Measurements from ENCODE around the gene EBLN1.
A peak's percentile ranks its signal among the peaks of the same experiment; 100 is the strongest.

The EBLN1 gene

DNA sequence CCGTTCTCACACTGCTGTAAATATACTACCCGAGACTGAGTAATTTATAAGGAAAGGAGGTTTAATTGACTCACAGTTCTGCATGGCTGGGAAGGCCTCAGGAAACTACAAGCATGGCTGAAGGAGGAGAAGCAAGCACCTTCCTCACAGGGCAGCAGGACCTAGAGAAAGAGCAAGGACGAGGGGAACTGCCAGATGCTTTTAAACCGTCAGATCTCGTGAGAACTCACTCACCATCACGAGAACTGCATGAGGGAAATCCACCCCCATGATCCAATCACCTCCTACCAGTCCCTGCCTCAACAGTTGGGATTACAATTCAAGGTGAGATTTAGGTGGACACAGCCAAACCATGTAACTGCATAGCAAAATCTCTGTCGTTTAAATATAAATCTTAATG, at the start of gene EBLN1:
Gene EBLN1, minus strand, starts transcription at position 174 of the 400 bp plus-strand sequence. CDS start 8,032 bp downstream, outside the sequence.
- no peak for DNase-seq

DNA sequence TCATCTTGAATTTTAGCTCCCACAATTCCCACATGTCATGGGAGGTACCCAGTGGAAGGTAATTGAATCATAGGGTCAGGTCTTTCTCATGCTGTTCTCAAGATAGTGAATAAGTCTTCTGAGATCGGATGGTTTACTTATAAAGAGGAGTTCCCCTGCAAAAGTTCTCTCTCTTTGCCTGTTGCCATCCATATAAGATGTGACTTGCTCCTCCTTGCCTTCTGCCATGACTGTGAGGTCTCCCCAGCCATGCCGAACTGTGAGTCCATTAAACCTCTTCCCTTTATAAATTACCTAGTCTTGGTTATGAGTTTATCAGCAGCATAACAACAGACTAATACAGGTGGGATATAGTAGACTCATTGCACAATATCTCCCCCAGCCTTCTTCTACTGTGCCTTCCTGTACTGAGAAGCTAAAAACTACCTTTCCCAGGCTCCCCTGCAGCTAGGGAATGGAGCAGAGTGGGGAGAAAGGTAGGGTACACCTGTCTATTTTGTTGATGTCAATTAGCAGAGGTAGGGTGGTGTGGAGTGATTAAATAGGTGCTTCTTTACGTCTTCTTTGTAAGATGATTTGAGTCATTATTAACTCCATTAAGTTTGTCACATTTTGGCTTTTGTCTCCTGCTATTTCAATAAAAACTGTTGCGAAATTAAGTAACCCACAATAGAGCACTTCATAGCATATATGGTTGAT, 48.2 kb upstream of the EBLN1 start:
- DNase-seq: no peak

DNA sequence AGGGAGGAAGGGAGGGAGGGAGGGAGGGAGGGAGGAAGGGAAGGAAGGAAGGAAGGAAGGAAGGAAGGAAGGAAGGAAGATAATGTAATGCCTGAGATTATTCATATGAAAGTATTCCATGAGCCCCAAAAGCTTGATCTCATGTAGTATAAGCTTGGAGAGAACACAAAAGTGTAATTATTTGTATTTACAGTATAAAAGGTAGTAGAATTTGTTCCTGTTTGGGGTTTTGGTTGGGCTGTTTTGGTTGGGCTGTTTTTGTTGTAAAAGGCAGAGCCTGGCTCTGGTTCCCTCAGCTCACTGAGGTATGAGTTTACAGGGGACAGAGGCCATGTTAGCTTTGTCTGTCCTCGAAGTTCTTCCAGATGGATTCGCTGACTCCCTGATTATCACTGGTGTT, 45.3 kb upstream of the EBLN1 start:
- DNase-seq: no peak

DNA sequence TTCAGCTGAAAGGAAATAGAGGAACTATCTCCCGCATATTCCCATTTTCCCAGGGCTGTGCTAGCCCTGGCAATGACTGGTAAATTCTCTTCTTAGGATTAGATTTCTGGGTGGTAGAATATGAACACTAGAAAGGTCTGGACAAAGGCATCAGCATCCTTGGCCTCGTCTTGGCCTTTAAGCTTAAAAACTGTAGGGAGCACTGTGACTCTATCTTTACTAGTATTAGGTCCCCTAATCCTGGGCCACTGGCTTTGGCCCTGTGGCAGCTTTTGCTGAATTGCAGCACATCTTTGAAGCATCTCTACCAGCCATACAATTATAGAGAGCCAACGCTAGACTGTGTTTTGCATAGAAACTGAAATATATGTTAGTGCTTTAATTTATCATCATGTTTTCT, 41.5 kb upstream of the EBLN1 start:
- no peak for DNase-seq

DNA sequence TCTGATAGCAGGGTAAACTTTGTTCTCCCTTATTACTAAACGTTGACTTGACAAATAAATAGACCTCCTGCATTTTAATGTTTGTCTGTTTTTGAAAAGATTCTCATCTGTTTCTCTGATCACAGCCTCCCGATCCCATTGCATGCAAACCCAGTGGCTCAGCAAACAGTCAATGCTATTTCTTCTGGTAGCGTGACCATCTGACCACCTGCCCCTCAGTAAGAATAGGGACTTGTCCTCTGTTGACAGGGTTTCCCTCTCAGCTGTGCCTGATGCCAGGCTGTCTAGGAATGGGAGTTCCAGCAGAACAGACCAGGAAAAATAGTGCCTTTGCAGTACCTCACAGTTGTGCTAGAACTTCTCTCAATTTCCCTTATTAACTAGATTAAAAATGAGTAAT, 40.7 kb upstream of the EBLN1 start:
- no peak for DNase-seq

DNA sequence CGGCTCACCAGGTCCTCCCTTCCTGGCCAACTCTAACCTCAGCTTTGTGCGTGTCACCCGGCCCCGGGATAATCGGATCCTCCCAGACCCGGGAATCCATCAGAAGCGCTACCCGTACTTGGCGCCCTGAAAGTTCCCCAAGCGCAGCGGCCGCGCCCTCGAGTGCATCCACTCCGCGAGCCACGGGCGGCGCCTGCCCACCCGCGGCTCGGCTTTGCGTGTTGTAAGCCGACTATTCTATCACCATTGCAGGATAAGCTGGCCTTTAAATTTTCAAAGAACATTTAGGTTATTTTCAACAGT, 35.7 kb upstream of the EBLN1 start:
- DNase-seq: no peak

DNA sequence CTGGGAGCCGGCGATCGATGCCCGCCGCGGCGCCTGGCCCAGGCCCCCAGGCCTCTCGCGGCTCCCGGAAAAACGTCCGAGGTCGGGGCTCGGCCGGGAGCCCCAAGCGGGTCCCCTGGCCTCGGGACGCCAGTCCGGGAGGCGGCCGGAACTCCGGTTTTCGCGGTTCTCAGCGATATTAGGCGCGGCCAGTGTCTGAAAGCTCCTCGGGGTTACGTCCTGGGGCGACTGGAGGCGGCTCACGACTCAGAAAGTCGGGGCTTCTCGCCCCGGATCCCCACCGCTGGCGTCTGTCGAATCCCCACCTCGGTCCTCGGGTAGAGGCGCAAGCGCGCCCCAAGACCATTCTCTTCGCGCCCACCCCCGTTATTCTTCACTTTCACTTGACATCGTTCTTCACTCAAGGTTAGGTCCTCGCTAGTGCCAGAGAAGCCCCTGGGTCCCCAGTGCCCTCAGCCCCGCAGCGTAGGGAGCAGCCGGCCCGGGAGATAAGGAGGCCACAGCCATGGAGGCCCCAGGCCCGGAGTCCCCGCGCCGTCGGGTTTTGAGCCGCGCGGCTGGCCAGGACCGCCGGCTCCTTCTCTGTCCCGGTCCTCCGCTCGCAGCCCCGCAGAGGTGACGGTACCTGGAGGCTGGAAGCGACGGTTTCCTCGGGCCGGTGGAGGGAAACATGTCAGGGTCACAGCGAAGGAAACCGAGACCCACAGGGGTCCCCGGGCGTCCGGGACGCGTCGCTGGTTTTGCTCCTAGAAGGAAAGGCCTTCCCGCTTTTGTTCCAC, 35.2 kb upstream of the EBLN1 start:
- DNase-seq: no peak

DNA sequence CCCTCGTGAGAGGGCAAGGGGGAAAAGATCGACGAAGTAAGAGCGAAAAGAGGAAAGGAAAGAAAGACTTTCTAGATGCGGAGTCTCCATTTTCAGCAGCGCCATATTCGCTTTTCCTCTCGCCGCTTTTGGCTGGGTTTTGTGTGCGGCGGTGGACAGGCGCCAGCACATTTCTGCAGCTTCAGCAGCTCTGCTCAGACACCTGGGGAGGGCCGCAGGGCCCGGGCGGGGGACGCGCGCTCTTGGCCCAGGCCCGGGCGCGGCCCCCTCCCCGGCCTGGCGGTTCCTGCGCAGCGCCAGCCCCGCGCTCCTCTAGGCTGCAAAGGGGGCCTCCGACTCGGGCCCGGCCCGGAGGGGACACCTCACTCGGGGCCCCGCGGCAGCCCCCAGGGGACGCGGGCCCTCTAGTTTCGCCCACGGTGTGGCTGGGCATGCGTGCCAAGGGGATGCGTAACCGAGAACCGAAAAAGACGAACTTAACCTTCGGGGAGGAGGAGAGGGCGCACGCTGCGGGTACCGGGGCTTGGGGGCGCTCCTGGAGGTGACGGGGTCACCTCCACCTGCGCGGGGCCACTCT, 34.5 kb upstream of the EBLN1 start:
- DNase-seq: no peak

DNA sequence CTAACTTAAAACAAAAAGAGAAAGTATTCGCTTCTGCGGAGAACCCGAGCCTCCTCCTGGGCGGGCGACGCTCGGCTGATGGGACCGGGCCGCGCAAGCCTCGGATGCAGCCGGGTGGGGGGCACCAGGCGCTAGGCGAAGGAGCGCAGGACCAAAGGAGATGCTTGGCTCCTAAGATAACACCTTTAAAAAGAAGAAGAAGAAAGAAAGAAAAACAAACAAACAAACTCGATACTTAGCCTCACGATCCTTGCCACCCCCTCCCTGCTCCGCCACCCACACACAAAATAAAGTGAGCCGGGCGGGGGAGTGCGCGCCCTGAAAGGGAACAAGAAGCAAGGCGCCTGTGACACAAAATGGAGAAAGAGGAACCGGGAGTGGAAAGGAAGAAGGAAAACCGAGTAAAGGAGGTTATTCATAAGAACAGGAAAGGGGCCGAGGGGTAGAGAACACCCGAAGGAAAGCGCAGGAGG, 34.0 kb upstream of the EBLN1 start:
- DNase-seq: no peak

DNA sequence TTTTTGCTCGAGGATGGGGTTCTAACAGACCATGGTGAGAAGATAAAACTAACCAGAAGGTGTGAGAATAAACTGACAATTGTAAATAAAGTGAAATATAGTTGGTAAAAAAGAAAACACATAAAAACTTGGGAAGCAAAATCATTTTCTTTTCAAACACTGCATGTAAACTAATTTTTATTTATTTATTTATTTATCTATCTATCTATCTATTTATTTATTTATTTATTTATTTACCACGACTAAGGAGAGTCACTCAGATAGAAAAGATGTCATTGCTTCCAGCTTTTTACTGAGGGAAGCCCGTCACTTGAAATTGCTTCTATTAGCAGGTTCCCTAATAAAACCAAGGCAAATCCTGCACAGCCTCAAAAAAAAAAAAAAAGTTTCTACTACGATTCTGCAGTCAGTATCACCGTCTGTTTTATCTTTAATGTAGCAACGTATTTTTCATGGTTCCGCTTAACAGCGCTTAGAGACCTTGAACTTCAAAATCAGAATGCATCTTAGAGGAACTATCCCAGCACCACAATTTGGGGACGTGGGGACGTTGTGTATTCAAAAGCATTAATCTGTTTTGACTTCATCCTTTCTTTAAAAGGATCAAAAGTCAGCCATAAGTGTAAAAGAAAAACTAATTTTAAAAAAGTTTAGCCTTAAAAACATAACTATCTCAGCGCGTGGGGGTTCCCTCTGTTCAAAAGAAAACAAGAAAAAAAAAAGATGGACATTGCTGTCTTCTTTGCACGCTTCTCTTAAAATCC, 33.3 kb upstream of the EBLN1 start:
- DNase-seq: no peak

DNA sequence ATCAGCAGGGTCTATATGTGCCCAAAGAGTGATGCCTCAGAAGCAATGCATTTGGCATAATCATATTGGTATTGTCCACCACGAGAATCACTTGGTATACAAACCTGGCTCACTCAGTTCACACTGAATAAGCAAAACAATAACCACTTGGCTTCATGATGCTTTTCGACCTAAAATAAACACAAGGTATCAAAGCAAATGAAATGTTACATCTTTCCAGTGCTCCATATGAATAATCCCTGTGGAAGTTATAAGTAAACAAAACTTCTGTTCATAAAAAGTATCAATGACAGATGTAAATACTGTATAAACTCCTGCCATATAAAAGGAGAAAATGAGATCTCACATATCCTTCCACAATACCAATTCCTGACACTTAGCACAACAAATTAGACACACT, 29.8 kb upstream of the EBLN1 start:
- DNase-seq: no peak

DNA sequence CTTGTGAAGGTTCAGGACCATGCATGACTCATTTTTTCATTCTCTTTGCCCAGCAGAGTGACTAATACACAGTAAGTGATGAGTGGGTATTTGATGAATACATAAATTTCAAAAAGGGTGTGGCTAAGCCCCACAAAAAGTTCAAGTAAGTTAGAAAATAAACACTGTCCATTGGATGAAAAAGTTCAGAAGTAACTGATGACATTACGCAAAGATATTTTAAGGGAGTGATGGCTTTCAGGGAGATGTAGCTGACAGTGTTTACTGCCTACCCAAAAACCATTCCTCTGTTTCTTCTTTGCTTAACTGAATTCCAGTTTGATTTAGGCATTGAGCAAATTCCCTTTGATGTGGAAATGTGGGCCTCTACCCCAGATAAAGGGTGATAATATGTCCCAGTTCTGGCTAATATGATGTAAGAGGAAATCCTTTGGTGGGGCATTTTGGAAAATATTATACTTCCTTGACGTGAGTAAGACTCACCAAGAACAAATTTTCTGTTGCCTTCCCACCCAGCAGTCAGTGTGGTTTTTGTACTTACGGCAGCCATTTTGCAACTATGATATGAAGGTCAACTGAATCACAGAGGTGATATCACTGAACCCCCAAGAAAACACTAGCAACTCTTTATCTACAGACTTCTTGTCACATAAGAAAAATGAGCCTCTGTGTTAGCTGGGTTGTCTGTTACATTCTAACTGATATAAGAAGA, 29.0 kb upstream of the EBLN1 start:
- no peak for DNase-seq

DNA sequence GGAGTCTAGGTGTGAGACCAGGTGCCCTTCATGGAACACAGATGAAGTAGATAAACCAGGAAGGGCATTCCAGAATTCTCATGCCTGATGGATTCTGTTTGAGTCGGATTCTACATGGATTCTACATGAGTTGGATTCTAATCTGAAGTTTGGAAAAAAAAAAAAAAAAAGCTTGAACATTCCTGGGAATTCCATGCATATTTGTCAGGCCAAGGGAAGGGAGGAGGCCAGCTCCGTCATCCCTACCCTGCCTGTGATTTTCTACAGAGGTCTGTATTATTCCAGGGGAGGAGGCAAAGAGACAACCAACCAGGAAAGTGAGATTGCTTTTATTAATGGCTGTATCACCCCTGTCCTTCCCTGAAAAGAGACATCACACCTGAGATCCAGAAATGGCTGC, 27.8 kb upstream of the EBLN1 start:
- DNase-seq: no peak

DNA sequence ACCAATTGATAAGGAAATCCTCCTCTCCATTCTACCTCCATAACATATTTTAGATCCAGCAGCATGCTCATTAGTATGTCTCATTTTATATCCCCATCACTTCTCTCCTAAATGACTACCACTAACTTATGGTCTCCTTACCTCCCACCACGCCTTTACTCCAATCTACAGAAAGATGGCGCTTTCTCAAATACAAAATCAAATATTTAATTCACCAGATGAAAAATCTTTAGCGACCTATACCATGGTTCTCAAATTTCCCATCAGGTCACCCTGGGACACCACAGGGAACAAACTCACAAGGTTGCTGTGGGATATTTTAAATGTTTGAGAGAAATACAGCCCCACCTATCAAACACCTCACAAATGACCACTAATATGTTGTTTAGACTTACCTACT, 27.0 kb upstream of the EBLN1 start:
- DNase-seq: no peak

DNA sequence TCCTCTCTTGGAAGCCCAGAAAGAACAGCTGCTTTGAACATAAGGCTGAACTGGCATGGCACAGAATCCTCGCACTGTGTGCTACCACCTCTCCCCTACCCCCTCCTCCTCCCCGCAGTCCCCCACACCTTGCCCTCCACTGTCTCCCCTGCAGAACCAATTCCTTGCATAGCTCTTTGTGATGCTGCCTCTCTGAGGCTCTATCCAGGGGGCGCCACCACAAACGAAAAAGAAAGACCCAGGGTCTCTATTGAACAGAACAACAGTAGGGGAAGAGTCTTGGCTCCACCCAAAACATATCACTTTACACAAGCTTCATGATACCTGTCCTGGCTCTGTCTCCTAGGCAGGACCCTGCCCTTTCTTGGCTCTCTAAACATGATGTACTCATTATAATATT, 26.2 kb upstream of the EBLN1 start:
- DNase-seq: no peak

DNA sequence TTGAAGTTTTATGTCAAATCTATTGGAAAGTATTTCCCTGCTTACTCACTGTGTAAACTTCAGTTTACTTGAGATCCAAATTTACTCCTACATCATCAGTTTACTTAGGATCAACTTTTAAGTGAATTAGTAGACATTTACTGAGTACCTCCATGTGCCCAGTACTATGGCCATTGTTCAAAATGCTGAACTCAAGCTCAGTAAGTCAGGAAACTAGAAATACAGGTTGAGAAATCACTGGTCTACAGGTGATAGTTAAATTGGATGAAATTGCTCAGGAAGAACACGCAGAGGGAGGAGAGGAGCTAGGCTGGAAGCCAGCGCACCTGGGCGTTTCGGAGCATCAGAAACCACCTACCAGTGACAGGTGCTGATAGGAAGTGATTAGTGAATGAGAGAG, 25.5 kb upstream of the EBLN1 start:
- no peak for DNase-seq

DNA sequence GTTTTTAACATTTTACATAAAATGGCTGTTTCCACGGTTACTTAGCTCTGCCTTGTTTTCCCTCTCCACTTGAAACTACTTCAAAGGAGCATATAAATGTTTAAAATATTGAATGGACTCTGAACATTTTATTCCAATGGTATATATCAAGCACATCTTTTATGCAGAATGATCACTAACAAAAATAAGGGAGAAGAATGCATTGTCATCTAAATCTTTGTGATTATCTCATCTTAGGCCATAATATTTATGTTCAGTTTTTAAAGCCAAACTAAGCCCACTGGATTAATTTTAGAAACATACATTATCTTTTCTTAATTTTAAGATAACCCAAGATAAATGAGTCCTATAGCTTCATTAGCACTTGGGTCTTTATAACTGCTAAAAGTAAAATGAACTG, 13.4 kb upstream of the EBLN1 start:
- no peak for DNase-seq

DNA sequence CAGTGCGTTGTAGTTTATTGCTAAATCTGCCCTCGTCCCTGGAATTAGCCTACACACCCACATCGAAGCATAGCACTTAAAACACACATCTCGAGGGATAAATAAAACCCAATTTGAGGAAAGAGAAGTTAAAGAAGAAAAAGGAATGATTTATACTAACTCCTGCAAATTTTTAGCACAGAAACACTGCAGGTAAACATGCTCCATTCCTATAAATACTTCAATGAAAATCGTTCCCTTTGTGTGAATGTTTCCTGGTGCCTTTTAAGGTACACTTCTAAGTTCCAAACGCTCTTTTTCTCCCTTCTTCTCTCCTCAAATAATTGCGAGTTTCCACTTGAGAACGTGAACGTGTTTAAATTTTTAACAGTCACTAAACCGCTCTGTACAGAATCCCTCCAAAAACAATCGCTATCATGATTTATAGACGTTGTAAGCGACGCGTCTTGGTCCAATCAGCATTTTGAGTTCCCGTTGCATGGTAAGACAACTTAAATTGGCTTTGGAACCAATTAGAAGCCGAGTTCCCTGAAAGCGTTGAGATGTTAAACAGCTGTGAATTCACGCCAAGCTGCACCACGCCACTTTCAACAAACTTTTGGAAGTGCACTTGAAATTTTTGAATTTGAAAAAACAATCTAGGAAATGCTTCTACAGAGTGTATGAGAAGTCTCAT, 12.5 kb upstream of the EBLN1 start:
- DNase-seq: peak; percentile 4 to 33

DNA sequence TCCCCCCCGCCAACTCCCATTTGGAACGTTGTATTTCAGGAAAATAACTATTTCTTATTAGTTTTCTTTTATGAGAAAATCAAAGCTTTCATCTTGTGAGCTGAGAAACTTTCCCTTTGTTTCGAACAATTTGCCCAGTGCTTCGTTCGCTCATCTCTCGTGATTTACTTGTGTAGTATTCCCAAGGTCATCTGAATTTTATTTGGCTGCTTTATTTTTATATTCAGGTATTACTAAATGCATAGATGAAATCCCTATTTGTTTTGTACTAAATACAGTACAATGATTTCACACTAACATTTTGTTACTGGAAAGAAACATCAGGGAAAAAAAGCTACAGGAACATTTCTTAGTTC, 12.0 kb upstream of the EBLN1 start:
- DNase-seq: no peak

DNA sequence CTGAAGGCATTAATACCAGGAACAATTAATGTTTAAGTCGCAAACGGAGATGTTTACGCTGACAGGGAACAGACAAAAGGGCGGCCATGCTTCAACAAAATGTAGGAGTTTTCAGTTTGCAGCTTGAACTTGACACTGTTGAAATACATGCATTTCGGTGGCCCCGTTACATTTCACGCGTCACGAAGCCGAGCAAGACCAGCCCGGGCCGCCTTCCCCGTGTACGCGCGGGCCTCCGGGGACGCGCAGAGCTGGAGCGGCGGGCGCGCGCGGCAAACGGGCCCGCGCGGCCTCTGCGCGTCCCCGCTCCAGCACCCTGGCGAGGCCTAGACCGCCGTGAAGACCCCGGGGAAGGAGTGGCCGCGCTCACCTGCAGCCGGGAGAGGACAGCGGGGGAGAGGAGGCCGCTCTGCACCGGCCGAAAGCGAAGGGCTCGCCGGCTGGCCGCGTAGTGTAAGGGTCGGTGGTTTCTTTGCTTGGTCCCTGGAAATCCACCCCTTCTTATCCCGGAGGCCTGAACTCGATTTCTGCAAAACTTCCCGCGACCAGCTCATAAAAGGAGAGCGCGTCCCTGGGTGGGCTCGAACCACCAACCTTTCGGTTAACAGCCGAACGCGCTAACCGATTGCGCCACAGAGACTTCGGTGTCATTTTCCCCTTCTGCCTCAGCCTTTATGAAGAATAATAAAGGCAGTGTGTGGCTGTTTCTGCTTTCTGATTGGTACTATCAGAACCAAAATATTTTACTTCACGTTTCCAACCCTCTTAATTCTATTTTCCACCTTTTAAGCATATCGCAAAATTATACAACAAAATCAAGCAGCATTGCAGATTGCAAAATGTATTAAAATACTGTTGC, 11.4 kb upstream of the EBLN1 start:
- peak; percentile 30 to 85 for DNase-seq

DNA sequence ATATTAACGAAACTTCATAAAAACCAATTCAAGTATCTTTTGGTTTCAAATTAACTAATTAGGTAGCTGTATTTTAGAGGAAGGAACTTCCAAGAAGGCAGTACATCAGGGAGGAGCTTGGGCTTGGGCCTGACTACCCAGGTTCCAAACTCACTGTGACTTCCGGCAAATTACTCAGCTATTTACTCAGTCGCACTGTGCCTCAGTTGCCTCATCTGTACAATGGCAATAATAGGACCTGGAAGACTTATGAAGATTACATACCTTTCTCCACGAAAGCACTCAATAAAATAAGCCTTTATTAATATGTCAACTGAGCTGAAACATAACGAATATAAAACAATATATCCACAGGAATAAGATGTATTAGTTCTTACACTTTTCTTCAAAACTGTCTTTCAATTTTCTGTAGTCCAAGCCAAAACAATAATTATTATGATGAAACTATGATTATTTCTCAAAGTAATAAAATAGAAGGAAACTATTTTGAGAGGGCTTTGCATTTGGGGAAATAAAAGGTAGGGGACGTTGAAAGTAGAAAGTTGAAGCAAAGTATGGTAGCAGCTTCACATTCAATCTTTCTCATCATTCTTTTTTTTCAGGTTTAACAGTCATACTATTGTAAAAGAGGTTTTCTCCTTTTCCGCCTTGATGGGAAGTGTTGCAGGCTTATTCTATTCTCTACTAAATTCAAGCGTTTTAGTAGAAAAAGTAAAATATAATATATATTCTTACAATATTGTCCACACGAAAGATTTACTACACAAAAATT, 10.5 kb upstream of the EBLN1 start:
- DNase-seq: no peak
